ENCODE data around the gene BACH1. TPM values are rescaled to one million over a fixed set of nuclear protein-coding genes. Genes with fewer than 3 reads are reported as not detected.

BACH1 gene
- total RNA-seq, 3 donors from 2014 or later: 31.8 to 65.3 (median 42.3) TPM

DNA sequence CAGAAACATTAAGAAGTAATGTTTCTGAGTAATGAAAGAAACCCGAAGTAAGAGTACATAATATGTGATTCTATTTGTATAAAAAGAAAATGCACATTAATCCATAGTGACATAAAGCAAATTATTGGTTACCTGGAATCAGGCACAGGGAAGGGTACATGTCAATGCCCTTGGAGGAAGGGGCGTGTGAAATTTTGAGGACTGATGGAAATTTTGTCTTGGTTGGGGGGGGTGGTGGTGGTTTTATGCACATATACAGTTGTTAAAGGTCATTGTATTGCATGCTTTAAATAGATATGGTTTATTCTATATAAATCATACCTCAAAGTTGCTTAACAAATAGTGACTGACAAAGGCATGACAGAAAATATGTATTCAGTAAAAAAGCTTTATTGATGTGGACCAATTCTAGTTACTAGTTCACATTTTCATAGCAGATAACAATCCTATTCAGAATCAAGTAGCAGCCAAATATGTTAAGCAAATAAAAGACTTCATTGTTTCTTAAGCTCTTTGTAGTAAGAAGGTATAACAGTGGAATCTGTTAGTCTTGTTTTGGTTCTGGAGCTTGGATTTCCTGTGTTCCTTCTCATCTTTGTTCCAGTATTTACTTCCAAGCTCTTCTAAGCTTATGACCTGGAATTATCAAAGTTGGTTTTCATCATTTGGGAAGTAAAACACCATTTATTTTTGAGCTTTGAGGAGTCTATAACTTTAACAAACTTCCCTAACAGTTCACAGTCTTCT is 15.1 kb downstream of the BACH1 start:
- peak overlapping the region in 1 of 2 donors; percentile 21 for H3K27ac ChIP-seq
- H3K36me3 ChIP-seq: no peaks in the 10 kb centered on the region
- no peaks in the 10 kb centered on the region for H3K9me3 ChIP-seq
- H3K4me3 ChIP-seq: no peak overlapping the region
- intact Hi-C loops (cut with DNase I; ENCODE audit: low total_unique reads): no loop called here
- no peaks in the 10 kb centered on the region for H3K27me3 ChIP-seq
- TF ChIP-seq POLR2AphosphoS5 (IDR thresholded peaks at IDR 0.05): no peak
- no peak for TF ChIP-seq POLR2A (IDR thresholded peaks at IDR 0.05)
- TF ChIP-seq, protein P1, sequence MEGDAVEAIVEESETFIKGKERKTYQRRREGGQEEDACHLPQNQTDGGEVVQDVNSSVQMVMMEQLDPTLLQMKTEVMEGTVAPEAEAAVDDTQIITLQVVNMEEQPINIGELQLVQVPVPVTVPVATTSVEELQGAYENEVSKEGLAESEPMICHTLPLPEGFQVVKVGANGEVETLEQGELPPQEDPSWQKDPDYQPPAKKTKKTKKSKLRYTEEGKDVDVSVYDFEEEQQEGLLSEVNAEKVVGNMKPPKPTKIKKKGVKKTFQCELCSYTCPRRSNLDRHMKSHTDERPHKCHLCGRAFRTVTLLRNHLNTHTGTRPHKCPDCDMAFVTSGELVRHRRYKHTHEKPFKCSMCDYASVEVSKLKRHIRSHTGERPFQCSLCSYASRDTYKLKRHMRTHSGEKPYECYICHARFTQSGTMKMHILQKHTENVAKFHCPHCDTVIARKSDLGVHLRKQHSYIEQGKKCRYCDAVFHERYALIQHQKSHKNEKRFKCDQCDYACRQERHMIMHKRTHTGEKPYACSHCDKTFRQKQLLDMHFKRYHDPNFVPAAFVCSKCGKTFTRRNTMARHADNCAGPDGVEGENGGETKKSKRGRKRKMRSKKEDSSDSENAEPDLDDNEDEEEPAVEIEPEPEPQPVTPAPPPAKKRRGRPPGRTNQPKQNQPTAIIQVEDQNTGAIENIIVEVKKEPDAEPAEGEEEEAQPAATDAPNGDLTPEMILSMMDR (IDR thresholded peaks at IDR 0.05): no peak
- H3K4me1 ChIP-seq: peaks cover 0 to 3% of the 10 kb centered on the region in 2 donors
- no peak for DNase-seq (ENCODE audit: low spot score in 2 of 2)

- no peak for DNase-seq (ENCODE audit: low spot score in 2 of 2)
- H3K27me3 ChIP-seq: no peaks in the 10 kb centered on the region
- H3K36me3 ChIP-seq: no peaks in the 10 kb centered on the region
- no peak for TF ChIP-seq POLR2AphosphoS5 (IDR thresholded peaks at IDR 0.05)
- no peak for TF ChIP-seq POLR2A (IDR thresholded peaks at IDR 0.05)
- TF ChIP-seq, protein P1 (IDR thresholded peaks at IDR 0.05): no peak
- no peaks in the 10 kb centered on the region for H3K9me3 ChIP-seq
- peak overlapping the region; percentile 0 to 21 for H3K27ac ChIP-seq
- intact Hi-C loops (cut with DNase I; ENCODE audit: low total_unique reads): no loop called here
- H3K4me3 ChIP-seq: no peak overlapping the region
- H3K4me1 ChIP-seq: peaks cover 0 to 3% of the 10 kb centered on the region in 2 donors
Measured at GRCh38 chr21:29315131-29315749, 16.5 kb downstream of the BACH1 start.

GRCh38 chr21:29316029-29316742 is 17.5 kb downstream of the BACH1 start:
- Histone ChIP-seq H3K9me3 (no peaks in the 10 kb centered on the region), H3K4me1 (peaks cover 0 to 3% of the 10 kb centered on the region in 2 donors), H3K36me3 (no peaks in the 10 kb centered on the region), H3K4me3 (no peak overlapping the region), H3K27ac (no peak overlapping the region), H3K27me3 (no peaks in the 10 kb centered on the region)
- TF ChIP-seq, protein P1 (IDR thresholded peaks at IDR 0.05): no peak
- TF ChIP-seq POLR2AphosphoS5 (IDR thresholded peaks at IDR 0.05): no peak
- no peak for TF ChIP-seq POLR2A (IDR thresholded peaks at IDR 0.05)
- intact Hi-C loops (cut with DNase I; ENCODE audit: low total_unique reads): no loop called here
- DNase-seq (ENCODE audit: low spot score in 2 of 2): no peak

DNA sequence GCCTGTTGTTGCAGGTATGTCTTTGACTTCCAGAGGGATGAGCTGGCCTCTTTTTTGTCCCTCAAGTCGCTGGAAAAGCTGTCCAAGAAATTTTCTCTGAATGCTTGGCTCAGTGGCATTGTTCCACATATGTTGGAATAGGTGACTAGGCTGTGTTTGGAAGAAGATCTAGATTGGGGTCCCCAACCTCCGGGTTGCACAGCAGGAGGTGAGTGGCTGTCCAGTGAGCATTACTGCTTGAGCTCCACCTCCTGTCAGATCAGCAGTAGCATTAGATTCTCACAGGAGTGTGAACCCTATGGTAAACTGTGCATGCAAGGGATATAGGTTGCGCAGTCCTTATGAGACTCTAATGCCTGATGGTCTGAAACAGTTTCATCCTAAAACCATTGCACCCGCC is 18.1 kb downstream of the BACH1 start:
- no peak overlapping the region for H3K27ac ChIP-seq
- no peaks in the 10 kb centered on the region for H3K36me3 ChIP-seq
- no peak for DNase-seq (ENCODE audit: low spot score in 2 of 2)
- H3K27me3 ChIP-seq: no peaks in the 10 kb centered on the region
- TF ChIP-seq POLR2A (IDR thresholded peaks at IDR 0.05) (no peak), POLR2AphosphoS5 (IDR thresholded peaks at IDR 0.05) (no peak)
- TF ChIP-seq, protein P1 (IDR thresholded peaks at IDR 0.05): no peak
- H3K9me3 ChIP-seq: no peaks in the 10 kb centered on the region
- peaks cover 0 to 3% of the 10 kb centered on the region in 2 donors for H3K4me1 ChIP-seq
- intact Hi-C loops (cut with DNase I; ENCODE audit: low total_unique reads): no loop called here
- no peak overlapping the region for H3K4me3 ChIP-seq

DNA sequence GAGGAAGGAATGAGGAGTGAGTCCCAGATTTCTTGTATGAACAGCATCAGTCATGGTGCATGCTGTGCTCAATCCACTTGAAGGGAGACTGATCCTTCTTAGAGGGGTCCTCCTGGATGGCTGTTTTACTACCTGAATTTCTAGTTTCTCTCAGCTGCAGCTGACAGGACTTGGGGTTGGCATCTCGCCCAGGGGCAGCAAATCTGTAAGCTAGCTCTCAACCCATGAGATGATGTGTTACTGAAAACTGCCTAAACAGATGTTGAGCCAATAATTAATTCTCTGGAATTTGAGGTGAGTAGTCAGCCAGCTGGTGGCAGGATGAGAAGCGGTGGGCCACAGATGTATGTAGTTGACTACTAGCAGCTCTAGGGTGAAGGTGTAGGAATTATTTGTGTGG is 19.6 kb downstream of the BACH1 start:
- H3K27me3 ChIP-seq: no peaks in the 10 kb centered on the region
- peaks cover 0 to 3% of the 10 kb centered on the region in 2 donors for H3K4me1 ChIP-seq
- TF ChIP-seq, protein P1 (IDR thresholded peaks at IDR 0.05): no peak
- no peak for TF ChIP-seq POLR2AphosphoS5 (IDR thresholded peaks at IDR 0.05)
- no peak for TF ChIP-seq POLR2A (IDR thresholded peaks at IDR 0.05)
- no peak overlapping the region for H3K4me3 ChIP-seq
- intact Hi-C loops (cut with DNase I; ENCODE audit: low total_unique reads): no loop called here
- H3K27ac ChIP-seq: no peak overlapping the region
- no peaks in the 10 kb centered on the region for H3K36me3 ChIP-seq
- no peak for DNase-seq (ENCODE audit: low spot score in 2 of 2)
- no peaks in the 10 kb centered on the region for H3K9me3 ChIP-seq

All from breast epithelium (tissue), 4 donors.